HTERT RPE-1 (cell line): ENCODE measurements around the gene FBLN2.

Experiments
- in situ Hi-C: fragments of 300-500 bp; cut with MboI; formaldehyde crosslinking; loops from 4 replicates; pipeline ENCODE4 v1.14.3; 2020; ENCODE audit warnings: low sequenced_read_pairs

Gene FBLN2

DNA sequence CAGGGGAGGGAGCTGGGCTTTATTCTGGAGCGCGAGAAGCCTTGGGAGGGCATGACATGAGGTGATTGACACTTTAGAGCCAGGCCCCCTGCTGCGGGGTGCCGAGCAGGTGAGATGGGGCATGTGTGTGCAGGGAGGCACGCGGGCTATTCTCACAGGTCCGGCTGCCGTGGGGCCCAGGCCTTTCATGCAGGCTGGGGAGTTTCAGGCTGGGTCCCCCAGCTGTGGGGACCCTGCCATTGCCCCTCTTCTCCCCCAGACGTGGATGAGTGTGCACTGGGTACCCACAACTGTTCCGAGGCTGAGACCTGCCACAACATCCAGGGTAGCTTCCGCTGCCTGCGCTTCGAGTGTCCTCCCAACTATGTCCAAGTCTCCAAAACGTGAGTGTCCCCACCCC, 87.3 kb downstream of the FBLN2 start:
- in situ Hi-C loops = no loop called here

DNA sequence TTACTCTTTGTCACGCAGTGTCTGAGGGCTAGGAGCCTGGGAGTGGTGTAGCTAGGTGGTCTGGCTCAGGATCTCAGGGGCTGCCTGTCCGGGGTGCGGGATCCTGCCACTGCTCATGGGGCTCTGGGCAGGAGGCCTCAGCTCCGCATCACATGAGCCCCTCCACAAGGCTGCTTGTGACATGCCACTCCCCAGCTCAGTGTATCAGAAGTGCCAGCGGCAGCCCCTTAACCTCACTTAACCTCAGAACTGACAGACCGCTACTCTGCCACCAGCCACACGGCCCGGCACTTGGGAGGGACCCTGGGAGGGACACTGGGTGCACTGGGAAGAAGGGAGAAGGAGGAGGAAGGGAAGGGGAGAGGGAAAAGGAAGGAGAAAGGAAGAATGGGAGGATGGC, 87.9 kb downstream of the FBLN2 start:
- in situ Hi-C loops = no loop called here

DNA sequence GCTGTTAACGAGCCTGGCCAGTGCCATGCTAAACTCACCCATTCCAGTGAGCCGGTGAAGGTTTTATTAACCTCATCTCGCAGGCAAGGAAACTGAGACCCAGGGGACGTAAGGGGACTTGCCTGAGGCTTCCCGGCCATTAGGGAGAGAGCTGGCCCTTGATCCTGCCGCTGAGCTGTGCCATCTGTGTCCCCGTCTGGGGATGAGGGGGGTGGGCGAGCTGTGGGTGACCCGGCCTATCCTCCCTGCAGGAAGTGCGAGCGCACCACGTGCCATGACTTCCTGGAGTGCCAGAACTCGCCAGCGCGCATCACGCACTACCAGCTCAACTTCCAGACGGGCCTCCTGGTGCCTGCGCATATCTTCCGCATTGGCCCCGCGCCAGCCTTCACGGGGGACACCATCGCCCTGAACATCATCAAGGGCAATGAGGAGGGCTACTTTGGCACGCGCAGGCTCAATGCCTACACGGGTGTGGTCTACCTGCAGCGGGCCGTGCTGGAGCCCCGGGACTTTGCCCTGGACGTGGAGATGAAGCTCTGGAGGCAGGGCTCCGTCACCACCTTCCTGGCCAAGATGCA, 88.5 kb downstream of the FBLN2 start:
- in situ Hi-C loops = no loop called here

DNA sequence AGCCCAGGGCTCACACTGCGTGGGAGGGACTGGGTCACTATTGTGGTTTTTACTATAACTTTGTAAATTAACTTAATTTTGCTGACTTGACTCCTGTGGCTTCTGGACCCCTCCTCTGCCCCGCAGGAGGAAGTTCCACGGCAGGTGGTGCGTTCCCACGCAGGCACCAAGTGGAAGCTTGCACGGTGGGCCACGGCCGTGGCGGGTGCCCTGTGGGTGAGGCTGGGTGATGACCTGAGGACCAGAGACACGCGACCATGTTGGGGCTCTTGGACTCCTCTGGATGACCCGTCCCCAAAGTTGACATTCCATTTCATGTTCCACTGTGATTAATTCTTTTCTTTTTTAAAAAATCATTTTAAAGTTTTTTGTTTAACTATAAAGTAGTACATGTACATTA, 89.0 kb downstream of the FBLN2 start:
- in situ Hi-C loops = no loop called here

DNA sequence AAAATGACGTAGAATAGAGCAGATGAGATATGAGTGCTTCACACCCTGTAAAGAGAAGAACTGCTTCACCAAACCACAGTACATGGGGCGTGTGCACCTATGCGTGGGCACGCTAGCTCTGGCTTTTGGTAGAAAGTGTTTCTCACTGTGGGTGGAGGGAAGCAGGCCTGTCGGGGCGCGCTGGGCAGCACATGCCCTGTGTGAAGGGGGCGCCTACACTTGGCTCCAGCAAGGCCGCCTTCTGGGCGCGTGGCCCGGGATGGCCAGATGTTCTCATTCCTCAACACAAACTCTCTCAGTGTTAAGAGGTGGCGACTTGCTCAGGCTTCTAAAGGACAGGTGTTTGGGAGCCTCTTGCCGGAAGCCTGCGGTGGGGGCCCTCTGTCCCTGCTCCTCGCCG, 90.0 kb downstream of the FBLN2 start:
- in situ Hi-C loops = no loop called here

DNA sequence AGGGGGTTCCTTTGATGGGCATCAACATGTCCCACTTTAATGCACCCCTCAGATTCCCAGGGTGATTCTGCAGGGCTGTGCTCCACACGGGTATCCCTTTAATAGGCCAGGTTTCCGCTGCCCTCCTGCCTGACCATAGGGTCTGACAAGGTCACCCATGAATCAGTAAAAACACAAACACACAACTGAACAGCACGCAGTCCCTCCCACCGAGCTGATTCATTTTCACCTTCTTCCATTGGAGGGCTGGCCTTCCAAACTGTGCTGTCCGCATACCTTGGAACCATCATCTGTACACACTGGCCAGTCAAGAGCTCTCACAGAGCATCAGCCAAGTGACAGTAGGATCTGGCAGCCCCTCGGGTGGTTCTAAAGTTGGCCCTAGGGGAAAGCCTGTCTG, 93.7 kb downstream of the FBLN2 start:
- in situ Hi-C loops = no loop called here

DNA sequence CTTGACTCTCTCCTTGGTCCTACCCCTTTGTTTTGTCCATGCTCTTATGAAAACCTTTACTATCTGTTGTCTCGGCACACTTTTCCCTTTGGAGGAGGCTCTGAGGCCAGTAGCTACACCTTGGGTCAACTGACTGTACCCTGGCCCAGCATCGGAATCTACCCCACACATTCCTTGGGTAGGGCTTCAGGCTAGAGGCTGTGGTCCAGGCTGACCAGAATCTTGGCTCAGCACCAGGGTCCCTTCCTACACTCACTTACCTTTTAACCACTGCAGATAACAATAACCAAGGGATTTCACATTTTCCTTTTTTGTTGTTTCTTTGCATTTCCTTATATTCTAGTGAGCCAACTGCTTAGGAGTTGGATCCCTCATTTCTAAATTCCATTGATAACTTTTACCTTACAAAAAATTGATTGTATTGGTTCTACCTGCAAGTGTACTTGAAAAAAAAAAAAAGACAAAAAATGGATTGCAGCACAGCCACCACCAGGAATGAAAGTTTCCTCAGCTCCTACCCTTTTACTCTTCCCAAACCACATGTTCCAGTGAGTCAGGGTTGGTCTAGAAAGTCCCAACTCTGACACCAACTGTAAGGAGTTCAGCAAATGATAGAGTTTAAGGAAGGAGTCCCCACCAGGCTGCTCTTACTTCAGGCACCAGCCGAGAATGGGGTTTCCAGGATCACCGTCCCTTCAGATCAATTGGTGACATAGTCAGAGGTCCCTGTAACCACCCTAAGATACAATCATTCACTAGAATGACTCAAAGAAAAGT, 95.6 kb downstream of the FBLN2 start:
- in situ Hi-C loops = no loop called here

DNA sequence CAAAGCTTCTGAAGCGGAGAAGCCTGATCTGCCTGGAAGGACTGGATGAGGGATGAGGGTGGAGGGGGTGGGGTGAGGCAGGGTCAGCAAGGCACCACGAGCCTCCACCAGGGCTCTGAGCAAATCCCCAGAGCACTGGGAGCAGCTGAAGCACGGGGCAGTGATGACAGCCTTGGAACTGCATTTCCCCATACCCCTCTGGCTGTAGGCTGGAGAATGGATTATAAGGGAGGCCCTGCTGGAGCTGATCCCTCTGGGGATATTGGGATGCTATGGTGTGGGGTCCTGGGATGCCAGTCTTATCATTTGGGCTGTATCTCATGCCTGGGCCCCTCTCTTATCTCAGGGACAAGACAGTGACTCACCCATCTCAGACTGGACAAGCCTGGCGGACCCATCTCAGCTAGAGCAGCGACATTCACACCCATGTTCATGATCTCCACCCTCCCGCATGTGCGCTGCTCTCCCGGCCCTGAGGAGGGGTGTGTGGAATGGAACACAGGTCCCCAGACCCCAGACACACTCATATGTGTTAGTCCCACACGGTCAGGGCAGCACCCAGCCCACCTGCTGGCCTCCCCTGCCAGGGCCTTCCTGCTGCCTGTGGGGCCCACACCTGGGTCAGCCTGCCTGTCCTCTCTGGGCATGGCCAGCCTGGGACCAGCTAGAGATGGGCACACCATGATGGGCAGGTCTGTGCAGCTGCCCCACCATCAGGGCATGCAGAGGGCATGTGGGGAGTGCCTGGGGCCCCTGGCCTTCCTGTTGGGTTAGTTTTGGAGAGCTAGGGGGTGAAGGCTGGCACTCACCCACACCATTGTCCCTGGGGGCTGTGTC, 97.1 kb downstream of the FBLN2 start:
- in situ Hi-C loops = no loop called here

DNA sequence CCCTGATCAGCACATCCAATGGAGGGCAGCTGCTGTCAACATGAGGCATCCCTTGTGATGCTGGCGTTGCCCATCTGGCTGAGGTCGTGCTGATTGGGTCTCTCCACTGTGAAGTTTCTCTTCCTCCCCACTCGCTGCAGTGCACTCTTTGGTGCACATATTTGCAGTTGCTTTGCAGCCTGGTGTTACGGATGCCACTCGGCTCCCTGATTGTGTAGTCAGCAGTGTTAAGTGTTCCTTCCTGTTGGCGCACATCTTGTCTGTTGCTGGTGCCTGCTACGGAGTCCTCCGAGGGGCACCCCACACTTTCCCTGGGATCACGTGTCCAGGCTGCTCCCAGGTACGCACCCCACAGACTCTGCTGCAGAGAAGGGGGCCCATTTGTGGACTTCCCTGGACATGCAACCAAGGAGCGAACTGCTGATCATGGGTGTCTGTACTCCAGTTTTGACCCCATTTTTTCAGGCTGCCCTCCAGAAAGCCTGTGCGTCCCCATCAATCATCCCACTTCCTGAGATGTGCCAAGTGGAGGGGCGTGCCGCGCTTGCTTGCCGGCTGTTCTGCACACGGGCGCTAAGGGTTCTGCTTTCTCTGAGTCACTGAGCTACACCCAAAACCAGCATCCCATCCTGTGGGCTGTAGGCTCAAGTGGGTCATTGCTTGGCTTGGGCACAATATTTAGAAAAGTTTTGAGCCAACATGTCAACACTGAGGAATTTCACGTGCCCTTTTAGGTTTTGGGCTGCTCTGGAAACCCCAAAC, 98.6 kb downstream of the FBLN2 start:
- in situ Hi-C loops = no loop called here

DNA sequence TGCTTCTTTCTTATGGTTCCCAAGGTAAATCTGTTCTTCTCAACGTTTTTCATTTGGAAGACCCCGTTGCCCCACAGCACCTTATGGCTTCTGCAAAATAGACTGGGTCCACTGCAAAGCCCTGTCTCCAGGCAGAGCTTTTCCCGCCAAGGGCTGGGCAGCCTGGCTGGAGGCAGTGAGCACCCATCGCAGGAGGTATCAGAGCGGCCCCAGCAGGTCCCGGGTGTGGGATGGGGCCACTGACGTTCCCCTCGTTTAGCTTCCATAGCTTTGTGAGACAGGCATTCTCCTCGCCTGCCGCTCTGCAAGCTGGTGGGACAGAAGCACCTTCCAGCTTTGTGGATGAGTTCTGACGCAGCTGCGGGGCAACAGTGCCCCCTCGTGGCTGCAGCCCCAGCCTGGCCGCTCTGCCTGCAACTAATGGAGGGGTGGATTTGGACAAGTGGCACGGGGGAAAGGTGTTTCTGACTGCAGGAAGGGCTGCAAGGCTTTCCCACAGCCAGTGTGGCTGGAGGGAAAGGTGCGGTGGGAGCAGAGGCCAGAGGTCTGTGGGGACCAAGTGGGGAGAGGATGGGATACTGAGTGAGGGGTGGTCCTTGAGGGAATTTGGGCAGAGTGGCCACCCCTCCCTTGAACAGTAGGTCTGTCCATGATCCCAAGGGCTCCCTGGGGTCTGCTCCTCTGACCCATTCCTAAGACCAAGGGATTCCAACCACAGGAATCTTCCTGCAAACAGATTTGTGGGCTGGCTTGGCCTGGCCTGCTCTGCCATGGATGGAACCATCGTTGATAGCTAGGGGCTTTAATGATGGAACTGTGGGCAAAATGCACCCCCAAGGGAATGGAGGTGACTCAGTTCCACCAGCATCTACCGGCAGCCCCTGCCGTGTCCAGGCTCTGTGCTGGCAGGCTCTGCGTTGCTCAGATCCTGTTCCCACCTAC, 99.4 kb downstream of the FBLN2 start:
- in situ Hi-C loops = no loop called here

DNA sequence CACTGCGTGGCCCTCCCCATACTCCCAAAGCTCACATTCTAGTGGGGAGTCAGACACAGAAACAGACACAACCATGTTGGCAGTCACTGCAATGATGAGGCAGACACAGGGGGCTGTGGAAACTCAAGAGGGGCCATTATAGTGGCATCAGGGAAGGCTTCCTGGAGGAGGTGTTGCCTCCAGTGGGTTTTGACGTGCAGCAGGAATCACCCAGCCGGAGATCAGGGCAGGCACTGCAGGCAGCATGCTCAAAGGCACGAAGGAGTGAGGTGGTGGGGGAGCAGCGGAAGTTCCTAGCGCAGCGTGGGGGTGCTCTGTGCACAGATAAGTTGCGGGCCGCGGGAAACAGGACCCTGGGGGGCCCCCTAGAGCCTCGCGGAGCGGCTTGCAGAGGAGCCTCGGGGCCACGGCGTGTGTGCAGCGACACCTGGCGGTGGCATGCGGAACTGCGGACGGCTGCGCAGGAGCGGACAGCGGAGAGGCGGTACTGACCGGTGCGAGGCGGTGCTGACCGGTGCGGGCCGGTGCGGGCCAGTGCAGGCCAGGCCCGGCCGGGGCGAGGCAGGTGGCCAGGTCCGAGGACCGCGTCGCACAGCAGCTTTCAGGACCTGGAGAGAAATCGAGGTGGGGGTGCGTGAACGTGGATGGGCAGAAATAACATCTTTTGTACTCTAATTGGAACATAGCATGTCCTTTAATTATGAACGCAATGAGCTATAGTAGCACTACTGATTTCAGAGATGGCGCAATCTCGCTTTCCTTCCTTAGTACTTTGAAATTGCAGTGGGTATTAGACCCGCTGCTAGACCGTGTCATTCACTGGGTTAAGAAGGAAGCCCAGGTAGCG, 101.5 kb downstream of the FBLN2 start:
- in situ Hi-C loops = no loop called here

DNA sequence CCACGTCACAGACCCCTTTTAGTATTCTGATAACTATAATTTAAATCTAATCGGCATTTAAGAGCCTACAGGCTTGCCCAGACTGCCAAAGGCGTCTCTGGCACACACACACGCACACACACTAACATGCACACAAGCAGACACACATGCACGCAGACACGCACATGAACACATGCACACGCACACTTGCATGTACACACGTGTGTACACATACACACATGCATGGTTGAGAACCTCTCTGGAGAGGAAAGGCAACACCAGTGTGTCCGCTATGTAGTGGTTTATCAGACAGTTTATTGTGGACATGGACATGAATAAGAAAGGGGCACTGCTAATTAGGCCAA, 102.1 kb downstream of the FBLN2 start:
- in situ Hi-C loops = no loop called here

DNA sequence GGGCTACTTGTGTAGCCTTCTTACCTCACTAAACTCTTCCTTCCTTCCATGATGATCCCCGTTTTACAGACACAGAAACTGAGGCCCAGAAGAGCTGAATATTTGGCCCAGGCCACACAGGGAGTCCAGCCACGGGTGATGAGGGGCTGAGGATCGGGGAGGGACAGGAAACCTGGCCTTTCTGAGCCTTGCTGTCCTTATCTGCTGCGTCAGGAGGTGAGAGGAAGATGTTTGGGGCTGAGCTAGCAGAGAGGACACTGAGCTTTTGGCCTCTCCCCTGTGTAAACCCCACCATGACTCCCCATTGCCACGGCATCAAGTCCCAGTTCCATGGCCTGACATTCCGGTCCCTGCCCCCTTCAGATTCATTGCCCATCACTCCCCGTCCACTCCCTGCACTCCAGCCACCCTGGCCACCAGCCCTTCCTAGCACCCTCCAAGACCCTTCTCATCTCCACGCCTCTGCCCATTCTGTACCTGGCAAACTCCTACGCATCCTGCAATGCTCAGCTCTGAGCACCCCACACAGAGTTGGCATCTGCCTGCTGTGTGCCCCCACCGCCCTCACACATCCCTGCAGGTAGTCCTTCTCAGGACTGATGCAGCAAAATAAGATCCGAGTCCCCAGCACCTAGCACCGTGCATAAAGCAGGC, 103.0 kb downstream of the FBLN2 start:
- in situ Hi-C loops = no loop called here

DNA sequence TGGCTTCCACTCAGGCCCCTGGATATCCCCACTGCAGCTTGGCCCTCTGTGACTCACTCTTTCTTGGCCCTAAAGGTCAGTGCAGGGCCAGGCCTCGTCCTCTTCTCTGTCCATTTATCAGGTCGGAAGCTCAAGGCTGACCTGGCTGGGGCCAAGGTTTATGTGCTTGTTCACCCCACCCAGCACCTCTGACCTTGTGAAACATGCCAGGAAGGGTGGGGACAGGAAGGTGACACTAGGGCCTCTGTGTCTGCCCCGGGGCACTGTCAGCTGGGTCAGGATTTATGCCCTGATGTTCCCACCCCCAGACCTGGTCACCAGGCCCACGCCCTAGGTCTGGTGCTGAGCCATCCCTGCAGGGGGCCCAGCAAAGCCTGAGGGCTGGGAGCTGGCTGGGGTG, 103.8 kb downstream of the FBLN2 start:
- in situ Hi-C loops = no loop called here

DNA sequence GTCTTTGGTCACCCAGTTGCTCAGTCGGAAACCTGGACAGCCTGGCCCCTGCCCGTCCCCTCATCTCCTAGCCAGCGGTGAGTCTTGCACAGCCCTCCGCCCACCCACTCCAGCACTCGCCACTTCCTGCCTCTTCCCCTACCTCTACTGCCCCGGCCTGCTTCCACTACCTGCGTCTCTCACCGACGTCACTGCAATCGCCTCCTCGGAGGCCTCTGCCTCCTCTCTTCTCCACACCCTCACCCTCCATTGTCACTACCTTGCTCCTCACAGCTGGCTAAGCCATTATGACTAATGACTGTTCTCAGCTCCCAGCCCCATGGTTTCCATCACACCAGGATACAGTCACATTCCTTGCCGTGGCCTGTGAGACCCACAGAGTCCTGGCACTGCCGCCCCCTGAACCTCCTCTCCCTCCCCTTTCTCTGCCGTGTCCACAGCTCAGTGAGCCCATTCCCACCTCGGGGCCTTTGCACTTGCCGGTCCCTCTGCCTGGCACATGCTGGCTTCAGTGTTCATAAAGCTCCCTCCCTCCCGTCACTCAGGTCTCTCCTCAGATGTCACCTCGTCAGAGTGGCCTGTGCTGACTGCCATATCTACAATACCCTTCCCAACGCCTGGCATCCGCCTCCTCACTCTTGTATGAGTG, 104.8 kb downstream of the FBLN2 start:
- in situ Hi-C loops = no loop called here

DNA sequence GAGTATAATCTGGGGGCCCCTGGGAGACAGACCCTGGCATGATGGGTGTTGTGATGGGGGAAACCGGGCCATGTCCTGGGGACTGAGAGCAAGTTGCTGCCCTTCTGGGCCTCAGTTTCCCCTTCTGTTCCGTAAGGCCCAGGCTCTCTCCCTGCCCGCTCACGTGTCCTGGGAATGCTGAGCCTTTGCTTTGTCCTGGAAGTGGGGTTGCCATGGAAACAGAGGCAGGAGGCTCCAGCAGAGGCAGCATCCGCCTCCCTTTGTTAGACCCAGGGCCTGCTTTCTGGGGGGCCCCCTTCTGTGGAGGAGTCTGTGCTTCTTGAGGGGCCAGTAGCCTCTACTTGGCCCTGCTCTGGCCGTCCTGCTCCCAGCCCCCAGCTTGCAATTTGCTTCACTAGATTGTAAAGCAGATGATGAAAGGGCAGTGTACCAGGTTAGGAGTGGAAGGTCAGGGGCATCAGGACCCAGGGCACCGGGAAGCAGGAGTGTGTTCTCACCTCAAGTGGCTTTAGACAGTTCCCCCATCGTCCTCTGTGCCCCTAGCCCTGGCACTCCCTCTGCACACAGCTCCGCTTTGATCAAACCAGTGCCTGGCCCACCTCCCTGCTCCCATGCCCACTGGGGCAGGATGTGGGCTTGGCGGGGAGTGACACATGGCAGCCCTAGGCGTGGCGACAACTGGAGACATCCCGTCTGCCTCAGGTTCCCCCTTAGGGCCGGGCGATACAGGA, 105.6 kb downstream of the FBLN2 start:
- in situ Hi-C loops = no loop called here

DNA sequence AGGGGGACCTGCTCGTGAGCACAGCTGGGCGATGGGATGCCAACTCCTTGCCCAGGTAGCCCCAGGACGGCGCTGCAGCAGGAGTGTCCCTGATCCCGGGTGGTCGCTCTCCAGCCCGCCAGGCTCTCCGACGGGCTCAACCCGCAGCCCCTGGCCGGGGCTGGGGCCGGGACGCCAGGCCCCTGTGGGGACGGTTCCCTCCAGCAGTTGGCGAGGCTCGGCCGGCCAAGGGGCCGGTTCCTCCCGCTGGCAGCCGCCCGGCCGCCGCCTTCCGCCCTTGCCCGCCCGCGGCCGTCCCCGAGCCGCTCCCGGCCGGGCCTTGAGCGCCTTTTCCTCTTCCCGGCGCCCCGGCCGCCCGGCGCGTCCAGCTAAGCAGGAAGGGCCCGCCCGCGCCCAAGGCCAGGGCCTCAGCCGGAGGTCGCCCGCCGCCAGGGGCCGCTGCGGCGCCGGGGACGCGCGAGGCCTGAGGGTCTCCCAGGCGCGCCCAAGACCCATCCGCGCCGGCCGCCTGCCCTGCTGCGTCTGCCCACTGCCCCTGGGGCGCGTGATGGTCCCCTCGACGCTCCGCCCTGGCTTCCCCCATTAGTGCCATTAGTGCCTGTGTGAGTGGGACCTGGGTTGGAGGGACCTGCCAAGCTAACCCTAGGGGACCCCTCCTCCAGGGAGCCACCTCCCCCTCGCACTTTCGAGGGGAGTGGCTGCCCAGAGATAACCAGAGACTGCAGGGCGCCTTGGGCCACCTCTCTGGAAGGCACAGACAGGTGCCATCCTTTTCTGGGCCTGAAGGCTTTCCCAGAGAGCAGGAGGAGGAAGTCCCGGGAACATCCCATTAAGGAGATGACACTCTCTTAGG, 106.4 kb downstream of the FBLN2 start:
- in situ Hi-C loops = no loop called here
